Breast epithelium (tissue), 3 donors: ENCODE results near the gene MYBBP1A.

ENCODE experiments used
- POLR2A ChIP-seq: fragments of 450-650 bp; IDR thresholded peaks from one replicate; pipeline ENCODE4 v1.6.1; 2016; ENCODE audit warnings: antibody characterized with exemption, mild to moderate bottlenecking, moderate library complexity
- TF ChIP-seq, protein P1 (sequence below), 3 donors: fragments of 450-650 bp; IDR thresholded peaks; one replicate each; pipeline ENCODE4 v1.5.1; 2016 to 2017; ENCODE audit warnings: antibody characterized with exemption in 3 of 3, mild to moderate bottlenecking in 3 of 3, moderate library complexity in 3 of 3

GRCh38 chr17:4537451-4538235, 17.5 kb downstream of the MYBBP1A start:
- TF ChIP-seq POLR2A, result no peak
- TF ChIP-seq, protein P1, sequence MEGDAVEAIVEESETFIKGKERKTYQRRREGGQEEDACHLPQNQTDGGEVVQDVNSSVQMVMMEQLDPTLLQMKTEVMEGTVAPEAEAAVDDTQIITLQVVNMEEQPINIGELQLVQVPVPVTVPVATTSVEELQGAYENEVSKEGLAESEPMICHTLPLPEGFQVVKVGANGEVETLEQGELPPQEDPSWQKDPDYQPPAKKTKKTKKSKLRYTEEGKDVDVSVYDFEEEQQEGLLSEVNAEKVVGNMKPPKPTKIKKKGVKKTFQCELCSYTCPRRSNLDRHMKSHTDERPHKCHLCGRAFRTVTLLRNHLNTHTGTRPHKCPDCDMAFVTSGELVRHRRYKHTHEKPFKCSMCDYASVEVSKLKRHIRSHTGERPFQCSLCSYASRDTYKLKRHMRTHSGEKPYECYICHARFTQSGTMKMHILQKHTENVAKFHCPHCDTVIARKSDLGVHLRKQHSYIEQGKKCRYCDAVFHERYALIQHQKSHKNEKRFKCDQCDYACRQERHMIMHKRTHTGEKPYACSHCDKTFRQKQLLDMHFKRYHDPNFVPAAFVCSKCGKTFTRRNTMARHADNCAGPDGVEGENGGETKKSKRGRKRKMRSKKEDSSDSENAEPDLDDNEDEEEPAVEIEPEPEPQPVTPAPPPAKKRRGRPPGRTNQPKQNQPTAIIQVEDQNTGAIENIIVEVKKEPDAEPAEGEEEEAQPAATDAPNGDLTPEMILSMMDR (IDR thresholded peaks at IDR 0.05), result no peak
